ENCODE data around the gene PLEKHA8.
"Not testable (repeated sequence)": the region's sequence is repeated elsewhere in the genome, so short reads cannot be mapped to it uniquely, and the experiment has no call there.

Gene PLEKHA8

DNA sequence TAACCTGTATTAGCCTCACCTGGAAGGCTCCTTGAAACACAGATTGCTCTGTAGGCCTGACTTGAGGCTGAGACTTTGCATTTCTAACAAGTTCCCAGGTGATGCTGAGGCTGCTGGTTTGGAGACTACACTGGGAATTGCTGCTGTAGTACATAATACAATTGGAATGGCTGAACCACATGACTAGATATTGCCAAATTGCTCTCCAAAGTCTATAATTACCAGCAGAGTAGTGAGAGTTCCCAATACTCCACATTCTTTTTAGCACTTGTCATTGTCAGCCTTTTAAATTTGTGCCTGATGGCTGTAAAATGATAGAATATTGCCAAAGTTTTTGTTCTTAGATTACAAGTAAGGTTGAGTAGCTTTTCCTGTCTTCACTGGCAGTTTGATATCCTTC lies 39.9 kb downstream of the PLEKHA8 start:
- no peak for DNase-seq

GRCh38 chr7:30069096-30069867 lies 41.1 kb downstream of the PLEKHA8 start:
- no peak for DNase-seq

GRCh38 chr7:30070052-30070451 lies 41.8 kb downstream of the PLEKHA8 start:
- DNase-seq = no peak

DNA sequence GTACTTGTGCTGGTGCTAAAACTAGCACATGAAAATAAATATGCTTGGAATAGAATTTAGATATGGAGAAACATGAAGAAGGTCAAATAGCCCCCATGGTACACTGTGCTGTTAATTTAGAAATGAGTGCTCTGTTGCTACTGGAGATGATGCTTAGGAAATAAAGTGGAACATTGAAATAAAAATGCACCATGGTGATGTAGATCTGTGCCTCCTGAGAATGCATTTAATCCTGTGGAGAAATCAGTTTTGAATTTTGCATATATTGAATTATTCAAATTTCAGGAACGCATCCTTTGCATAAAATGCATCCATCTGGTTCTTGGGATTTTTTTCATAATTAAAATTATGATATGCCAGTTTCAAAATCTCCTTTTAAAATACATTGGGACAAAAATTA lies 44.5 kb downstream of the PLEKHA8 start:
- no peak for DNase-seq

DNA sequence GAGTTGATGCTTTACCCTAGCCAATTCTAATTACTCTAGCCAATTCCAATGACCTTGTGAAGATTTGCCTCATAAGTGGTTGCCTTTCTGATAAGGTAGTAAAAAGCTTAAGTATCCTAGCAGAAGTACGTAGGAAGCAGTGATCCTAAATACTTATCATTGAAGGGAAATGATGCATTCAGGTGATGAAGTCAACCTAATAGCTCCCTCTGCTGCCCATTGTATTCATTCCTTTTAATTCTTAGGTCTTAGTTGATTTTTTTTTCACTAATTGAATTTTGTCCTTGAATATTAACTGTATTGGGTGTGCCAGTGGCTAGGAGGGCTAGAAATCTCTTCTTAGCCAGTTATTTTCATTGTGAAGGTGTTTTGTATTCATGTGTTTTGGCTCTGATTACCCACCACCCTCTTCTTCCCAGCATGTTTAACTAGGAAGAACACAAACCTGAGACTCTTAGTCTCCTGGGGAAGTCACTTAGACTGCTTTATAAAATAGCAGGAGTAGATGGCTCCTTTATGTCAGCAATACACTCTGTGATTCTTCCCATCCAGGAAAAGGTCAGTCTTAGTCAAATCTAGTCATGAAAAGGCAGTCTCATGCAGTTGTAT lies 46.3 kb downstream of the PLEKHA8 start:
- DNase-seq = no peak

DNA sequence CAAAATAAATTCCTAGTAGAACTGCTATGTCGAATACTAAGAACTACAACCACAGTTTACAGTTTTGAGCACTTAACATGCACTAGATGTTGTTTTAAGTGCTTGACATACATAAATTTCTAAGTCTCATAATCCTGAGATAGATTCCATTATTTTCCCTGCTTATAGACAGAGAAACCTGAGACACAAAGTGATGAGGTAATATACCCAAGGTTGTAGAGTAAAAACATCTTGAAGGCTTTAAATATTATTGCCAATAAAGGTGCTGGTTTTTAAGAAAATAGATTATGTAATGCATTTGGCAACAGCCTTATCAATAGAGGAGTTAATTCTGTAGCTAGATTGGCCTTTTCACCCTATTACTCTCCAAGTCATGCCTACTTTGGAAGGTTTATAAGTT lies 48.2 kb downstream of the PLEKHA8 start:
- no peak for DNase-seq

- no peak for DNase-seq
These were observed 50.1 kb downstream of the PLEKHA8 start for GRCh38 chr7:30078280-30078679.

DNA sequence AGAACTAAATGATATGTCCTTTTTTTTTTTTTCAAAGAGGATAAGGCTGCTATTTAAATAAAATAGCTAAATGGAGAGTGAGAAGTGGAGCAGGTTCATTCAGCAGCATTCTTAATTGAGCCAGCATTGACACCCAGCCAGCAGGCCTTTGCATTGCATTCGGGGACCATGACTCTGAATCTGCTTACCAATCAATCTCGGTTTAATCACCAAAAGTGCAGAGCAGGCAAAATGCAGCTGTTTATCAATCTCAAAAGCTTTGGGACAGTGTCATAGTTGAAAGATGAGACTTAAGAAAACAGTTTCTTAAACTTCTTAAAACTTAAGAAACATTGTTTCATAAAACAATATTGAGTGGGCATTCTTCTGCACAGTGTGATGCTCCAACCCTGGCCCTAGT lies 51.7 kb downstream of the PLEKHA8 start:
- DNase-seq = no peak

DNA sequence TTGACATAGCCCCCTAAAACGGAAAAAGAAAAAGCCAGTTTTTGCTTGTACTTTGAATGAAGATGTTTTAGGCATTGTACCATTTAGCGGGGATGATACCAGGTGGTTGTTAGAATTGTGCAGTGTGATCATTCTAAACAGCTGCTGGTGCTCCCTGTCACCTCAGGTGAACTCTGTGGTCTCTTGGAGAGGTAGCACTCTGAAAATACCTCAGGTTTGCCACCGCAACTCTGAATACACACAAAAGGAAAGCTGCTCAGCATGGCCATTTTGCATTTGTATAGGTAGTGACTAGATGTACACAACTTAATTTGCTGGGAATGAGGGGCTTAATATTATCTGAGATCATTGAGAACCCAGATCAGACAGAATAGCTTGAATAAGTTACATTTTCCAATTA lies 52.6 kb downstream of the PLEKHA8 start:
- DNase-seq = no peak

DNA sequence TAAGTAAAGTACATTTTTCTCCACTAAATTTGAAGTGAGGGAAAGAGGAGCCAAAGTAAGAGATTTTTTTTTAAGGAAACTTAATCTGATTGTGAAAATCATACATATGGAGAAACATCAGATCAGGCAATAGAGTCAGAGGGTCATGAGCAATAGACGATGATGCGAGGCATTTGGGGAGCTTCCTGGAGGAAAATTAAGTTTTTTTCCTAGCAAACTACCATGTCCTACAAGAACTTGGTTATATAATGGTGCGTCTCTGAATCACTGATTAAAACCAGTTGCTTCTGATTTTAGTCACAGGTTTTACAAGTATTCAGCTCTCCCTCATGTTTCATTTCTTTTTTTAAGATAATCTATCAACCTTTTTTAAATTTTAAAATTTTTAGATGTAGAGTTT lies 54.5 kb downstream of the PLEKHA8 start:
- no peak for DNase-seq

DNA sequence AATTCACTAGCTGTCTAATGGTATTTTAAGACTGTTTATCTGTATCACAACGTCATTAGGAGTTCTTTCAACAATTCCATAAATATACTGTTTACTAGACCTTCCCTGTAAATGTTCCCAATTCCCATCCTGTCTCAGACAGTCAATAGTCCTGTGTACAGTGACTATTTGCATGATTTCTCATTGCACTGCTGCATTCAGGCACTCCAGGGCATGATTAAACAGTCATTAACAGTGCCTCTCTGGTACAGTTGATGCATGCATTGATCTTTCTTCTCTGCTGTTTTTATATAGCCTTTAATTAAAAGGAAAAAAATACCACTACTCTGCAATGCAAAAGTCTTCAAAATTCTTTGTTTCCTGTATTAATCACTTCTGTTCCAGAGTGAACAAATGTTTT lies 55.1 kb downstream of the PLEKHA8 start:
- DNase-seq = no peak

- DNase-seq = no peak
These were observed 56.0 kb downstream of the PLEKHA8 start for GRCh38 chr7:30084212-30084611.

GRCh38 chr7:30086529-30086928 lies 58.3 kb downstream of the PLEKHA8 start:
- DNase-seq = no peak

- no peak for DNase-seq
These were observed 59.2 kb downstream of the PLEKHA8 start for GRCh38 chr7:30087371-30087770.

GRCh38 chr7:30088362-30088761 lies 60.1 kb downstream of the PLEKHA8 start:
- DNase-seq = no peak

DNA sequence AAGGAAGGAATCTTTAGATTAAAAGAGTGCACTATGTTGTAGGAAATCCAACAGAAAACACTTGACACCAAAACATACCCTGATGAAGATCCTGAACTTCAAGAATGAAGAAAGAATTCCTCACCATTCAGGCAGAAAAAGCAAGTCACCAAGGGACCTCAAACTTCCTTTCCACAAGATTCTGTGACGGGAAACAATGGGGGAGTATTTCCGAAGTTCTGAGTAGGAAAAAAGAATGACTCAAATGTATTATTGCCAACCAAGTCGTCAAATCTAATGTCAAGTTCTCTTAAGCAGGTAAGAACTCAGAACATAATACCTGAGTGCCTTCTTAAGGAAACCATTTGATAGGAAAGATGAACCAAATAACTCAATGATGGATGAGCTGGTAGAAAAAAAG lies 61.9 kb downstream of the PLEKHA8 start:
- no peak for DNase-seq

DNA sequence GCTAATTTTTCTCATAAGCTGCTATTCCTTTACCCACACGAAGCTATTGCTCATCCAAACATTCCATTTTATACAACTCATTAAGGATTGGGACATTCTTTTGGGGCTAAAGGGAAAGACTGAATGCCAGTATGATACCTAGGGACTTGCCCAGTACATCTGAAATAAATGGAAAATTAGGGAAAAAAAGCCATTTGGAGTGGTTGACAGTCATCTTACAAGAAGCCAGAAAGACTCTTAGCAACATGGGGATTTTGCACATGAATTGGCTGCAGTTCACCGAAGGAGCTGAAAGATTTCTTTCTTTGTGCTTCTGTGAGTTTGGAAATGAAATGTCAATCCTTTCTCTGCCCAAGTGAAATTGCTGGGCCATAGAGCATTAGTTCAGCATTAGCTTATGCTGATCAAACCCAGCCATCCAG lies 63.3 kb downstream of the PLEKHA8 start:
- DNase-seq = no peak

DNA sequence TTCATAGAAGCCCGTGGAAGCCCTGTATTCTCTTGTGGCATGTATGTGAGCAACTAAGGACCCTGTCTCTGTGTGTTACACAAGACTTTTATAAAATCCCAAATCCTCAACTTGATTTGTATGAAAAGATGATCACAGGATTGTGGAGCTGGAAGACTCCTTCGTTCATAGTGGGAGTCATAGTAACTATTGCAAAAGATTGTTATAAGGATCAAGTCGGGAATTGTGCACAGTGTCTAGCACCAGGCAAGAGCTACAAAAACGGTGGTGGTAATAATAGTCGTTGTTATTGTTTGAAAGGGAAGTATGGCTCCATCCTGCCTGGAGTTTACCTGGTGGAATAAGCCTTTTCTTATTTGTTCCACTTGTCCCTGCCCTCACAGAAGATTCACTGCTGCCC lies 63.8 kb downstream of the PLEKHA8 start:
- DNase-seq = no peak

GRCh38 chr7:30093420-30093952 lies 65.3 kb downstream of the PLEKHA8 start:
- DNase-seq = no peak

GRCh38 chr7:30098599-30098998 lies 70.4 kb downstream of the PLEKHA8 start:
- not testable (repeated sequence) for DNase-seq

- no peak for DNase-seq
These were observed 74.1 kb downstream of the PLEKHA8 start for GRCh38 chr7:30102281-30102680.

- DNase-seq = no peak
These were observed 75.9 kb downstream of the PLEKHA8 start for GRCh38 chr7:30104157-30104556.

DNA sequence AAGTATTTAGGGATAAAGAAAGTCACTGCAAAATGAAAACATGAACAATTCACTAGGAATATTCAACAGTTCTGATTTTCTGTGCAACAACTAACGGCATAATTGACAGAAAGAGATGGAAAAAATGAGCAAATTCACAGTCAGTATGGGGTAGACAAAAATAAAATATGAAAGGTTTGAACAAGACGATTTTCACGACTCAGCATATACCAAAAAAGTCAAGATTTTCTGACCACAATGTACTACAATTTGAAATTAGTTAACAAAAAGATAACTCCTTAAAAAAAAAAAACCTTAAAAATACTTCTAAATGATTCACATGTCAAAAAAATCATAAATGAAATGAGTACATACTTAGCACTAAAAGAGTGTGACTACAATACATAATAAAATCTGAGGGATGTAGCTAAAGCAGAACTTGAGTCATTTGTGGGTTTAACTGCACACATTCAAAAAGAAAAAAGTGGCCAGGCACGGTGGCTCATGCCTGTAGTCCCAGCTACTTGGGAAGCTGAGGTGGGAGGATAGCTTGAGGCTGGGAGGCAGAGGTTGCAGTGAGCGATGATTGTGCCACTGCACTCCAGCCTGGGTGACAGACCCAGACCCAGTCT lies 84.0 kb downstream of the PLEKHA8 start:
- no peak for DNase-seq

- DNase-seq = no peak
These were observed 84.9 kb downstream of the PLEKHA8 start for GRCh38 chr7:30113144-30113543.

Measured in CD4-positive, alpha-beta T cell treated with Interleukin-15 for 1 hour (primary cell).